Pancreas (tissue), 10 donors: Measurements from ENCODE around the gene ROR2. TPM values are rescaled to one million over a fixed set of nuclear protein-coding genes. Genes with fewer than 3 reads are reported as not detected.
"Not testable (repeated sequence)": the region's sequence is repeated elsewhere in the genome, so short reads cannot be mapped to it uniquely, and the experiment has no call there.

Source experiments
- ATAC-seq, 4 donors: fragments of 200-7000 bp; cut with Tn5 transposase; one replicate each; pipeline versions ENCODE4 v1.8.0 to v1.9.1; 2020; ENCODE audit warnings: mild to moderate bottlenecking in 4 of 4, moderate library complexity in 4 of 4
- DNase-seq, 6 donors: peaks; one replicate each; pipeline ENCODE4 v3.0.0-alpha.2; 2020
- FAIRE-seq: peaks from 2 replicates; lab custom pipeline; 2012; peaks lifted over from hg19 to GRCh38; lab: Jason Lieb, UNC
- H3K27ac ChIP-seq, 4 donors: fragments of 200-600 bp; sonication (generic); 1 replicate in 3 of 4; 2 replicates in 1 of 4; pipeline versions ENCODE4 v1.5.0 to v1.8.0; 2020
- H3K27me3 ChIP-seq, 4 donors: fragments of 200-600 bp; one replicate each; pipeline ENCODE4 v1.8.0; 2021
- H3K36me3 ChIP-seq, 3 donors: fragments of 200-600 bp; sonication (generic) in 1 of 3; one replicate each; pipeline versions ENCODE4 v1.5.0 to v1.8.0; 2020 to 2021
- H3K4me1 ChIP-seq, 3 donors: fragments of 200-600 bp; one replicate each; pipeline ENCODE4 v1.8.0; 2021
- H3K4me3 ChIP-seq, 4 donors: fragments of 200-600 bp; sonication (generic) in 2 of 4; one replicate each; pipeline versions ENCODE4 v1.5.0 to v1.8.0; 2020 to 2021
- H3K9me3 ChIP-seq, 4 donors: fragments of 200-600 bp; one replicate each; pipeline ENCODE4 v1.8.0; 2021
- CTCF ChIP-seq, 4 donors: fragments of 200-600 bp; sonication (generic) in 3 of 4; IDR thresholded peaks; one replicate each; pipeline versions ENCODE4 v1.5.0 to v1.8.0; 2021; ENCODE audit warnings: antibody characterized with exemption in 4 of 4
- WGBS, 2 donors: extraction: QIAGEN DNeasy Blood & Tissue Kit; methylation state at CpG; one replicate each; pipeline ENCODE4 v1.1.7; 2013; 5-methylcytosine and 5-hydroxymethylcytosine counted together
- intact Hi-C, 3 donors: fragments of 100-400 bp; cut with DNase I; formaldehyde crosslinking; loops; one replicate each; pipeline versions ENCODE4 v1.11.1 to v1.14.2; 2022
- polyA plus RNA-seq, 2 donors: library from polyadenylated mRNA; stranded (reverse); fragments of 200-250 nt; gene quantifications; one replicate each; pipeline ENCODE4 v1.2.3, GENCODE V29; 2013
- total RNA-seq, 6 donors: library from RNA; stranded (reverse); fragmentation: NEBNext Ultra II Directional in 4 of 6; extraction: Animal tissue kit (Norgen Biotek cat#: 25700) in 4 of 6; gene quantifications; one replicate each; pipeline versions ENCODE4 v1.2.1 to v1.2.4, GENCODE V29; 2021 to 2023
- donor health status: healthy with polysubstance abuse.
- donor health status: DM: no; HTN: no; CAD: no; lungs with moderate emphysema.
- donor health status: DM: no; HTN: no; CAD: no.
- donor health status: control.
- donor health status: control.
- donor health status: Bipolar disorder and iron deficiency.
- donor health status: DM: yes; HTN: yes; CAD: no.
- donor health status: DM: no; HTN: no; CAD: no.
- donor health status: DM: no; HTN: no; CAD: no.
- donor health status: DM: yes; HTN: yes; CAD: no.

The ROR2 gene
- total and polyA plus RNA-seq, 8 donors: 0.67 to 6.3 (median 1.2) TPM

- H3K27ac ChIP-seq: no peak overlapping the region
- WGBS, 2 donors: 76 to 84% methylated on average over 10 of the region's 10 CpGs
- H3K27me3 ChIP-seq: no peaks in the 10 kb centered on the region
- H3K4me1 ChIP-seq: no peaks in the 10 kb centered on the region
- intact Hi-C loops: no loop called here
- no peaks in the 10 kb centered on the region for H3K9me3 ChIP-seq
- no peak for FAIRE-seq
- no peak overlapping the region for H3K4me3 ChIP-seq
- no peaks in the 10 kb centered on the region for H3K36me3 ChIP-seq
- no peak for TF ChIP-seq CTCF (IDR thresholded peaks at IDR 0.05)
- ATAC-seq: no peak
- no peak for DNase-seq
Observed at GRCh38 chr9:91799113-91799744, 150.8 kb downstream of the ROR2 start.

- WGBS, 2 donors: 76 to 78% methylated on average over 11 to 14 of the region's 14 CpGs
- DNase-seq, H3K4me1 ChIP-seq, FAIRE-seq, intact Hi-C loops, H3K36me3 ChIP-seq, H3K27ac ChIP-seq, H3K27me3 ChIP-seq, ATAC-seq, H3K9me3 ChIP-seq, H3K4me3 ChIP-seq: not testable (repeated sequence)
Observed at GRCh38 chr9:91798273-91799112, 151.5 kb downstream of the ROR2 start.

GRCh38 chr9:91797517-91797916 lies 152.5 kb downstream of the ROR2 start:
- H3K4me1 ChIP-seq, H3K9me3 ChIP-seq, H3K27me3 ChIP-seq, FAIRE-seq, DNase-seq, H3K27ac ChIP-seq, H3K4me3 ChIP-seq, H3K36me3 ChIP-seq, ATAC-seq, intact Hi-C loops: not testable (repeated sequence)
- 94% methylated on average over 1 of the region's 2 CpGs; no CpG with 5 or more reads in 1 of the 2 donors for WGBS, 2 donors

- FAIRE-seq, H3K27me3 ChIP-seq, H3K4me3 ChIP-seq, H3K9me3 ChIP-seq, H3K4me1 ChIP-seq, H3K36me3 ChIP-seq, intact Hi-C loops, ATAC-seq, H3K27ac ChIP-seq, DNase-seq: not testable (repeated sequence)
- WGBS, 2 donors: 95% methylated on average over 4 of the region's 4 CpGs
Observed at GRCh38 chr9:91796516-91796915, 153.5 kb downstream of the ROR2 start.

GRCh38 chr9:91795598-91796241 lies 154.3 kb downstream of the ROR2 start:
- no peaks in the 10 kb centered on the region for H3K36me3 ChIP-seq
- H3K9me3 ChIP-seq: no peaks in the 10 kb centered on the region
- FAIRE-seq (no peak), ATAC-seq (peak in 2 of 4 donors; percentile 43 to 69), DNase-seq (no peak)
- 55% methylated on average over 6 of the region's 6 CpGs for WGBS, 2 donors
- TF ChIP-seq CTCF (IDR thresholded peaks at IDR 0.05): no peak
- H3K4me3 ChIP-seq: no peak overlapping the region
- H3K27ac ChIP-seq: no peak overlapping the region
- no peaks in the 10 kb centered on the region for H3K27me3 ChIP-seq
- no peaks in the 10 kb centered on the region for H3K4me1 ChIP-seq
- intact Hi-C loops: no loop called here

- intact Hi-C loops, H3K27ac ChIP-seq, H3K4me3 ChIP-seq, DNase-seq, H3K27me3 ChIP-seq, FAIRE-seq, H3K36me3 ChIP-seq, H3K9me3 ChIP-seq, ATAC-seq, H3K4me1 ChIP-seq: not testable (repeated sequence)
- 71 to 80% methylated on average over 5 of the region's 5 CpGs for WGBS, 2 donors
Observed at GRCh38 chr9:91793371-91793770, 156.7 kb downstream of the ROR2 start.
